CD1c-positive myeloid dendritic cell (primary cell): ENCODE results near the gene PSMA3.

Experiments used
- DNase-seq: peaks from one replicate; pipeline ENCODE4 v3.0.0-alpha.2; 2016; ENCODE audit errors: extremely low spot score

Gene PSMA3

DNA sequence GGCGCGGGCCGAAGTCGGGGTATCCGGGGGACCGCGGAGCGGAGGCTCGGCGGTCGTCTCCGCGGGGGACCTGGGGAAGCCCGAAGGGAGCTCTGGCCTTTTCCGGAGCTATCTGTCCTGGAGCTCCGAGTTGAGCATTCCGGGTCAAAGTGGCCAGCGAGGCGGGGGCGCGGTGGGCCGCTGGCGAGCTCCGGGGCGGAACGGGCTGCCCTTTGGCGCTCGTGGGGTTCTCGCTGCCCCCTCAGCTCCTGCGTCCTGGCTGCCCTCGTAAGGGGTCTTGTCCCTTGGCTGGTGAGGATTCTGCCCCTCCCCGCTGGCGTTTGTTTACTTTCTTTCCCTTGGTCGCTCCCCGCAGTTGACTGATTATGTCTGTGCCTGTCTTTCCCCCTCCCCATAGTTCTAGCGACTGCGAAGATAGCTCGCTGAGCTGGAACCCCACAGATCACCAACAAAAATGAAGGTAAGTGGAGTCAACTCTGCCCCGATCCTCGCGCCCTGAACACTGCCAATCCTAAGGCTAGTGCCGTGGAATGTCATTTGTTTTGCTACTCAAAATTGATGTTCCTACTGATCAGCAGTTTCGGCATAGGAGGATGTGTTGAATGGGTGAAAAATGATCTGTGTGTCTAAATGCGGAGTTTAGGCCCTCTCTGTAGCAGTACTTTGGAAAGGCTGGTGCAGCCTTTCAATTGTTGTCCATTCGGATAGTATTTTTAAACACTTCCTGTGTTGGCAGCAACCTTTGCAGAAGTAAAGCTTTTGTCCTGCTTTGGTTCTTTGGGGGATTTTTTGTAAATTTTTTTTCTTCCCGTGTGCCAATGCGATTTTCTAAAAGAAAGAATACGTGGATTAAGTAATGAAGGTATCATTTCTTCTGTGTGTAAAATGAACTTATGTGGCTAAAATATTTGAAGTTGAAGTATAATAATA, 55.0 kb downstream of the PSMA3 start:
- peak; percentile 36 for DNase-seq

DNA sequence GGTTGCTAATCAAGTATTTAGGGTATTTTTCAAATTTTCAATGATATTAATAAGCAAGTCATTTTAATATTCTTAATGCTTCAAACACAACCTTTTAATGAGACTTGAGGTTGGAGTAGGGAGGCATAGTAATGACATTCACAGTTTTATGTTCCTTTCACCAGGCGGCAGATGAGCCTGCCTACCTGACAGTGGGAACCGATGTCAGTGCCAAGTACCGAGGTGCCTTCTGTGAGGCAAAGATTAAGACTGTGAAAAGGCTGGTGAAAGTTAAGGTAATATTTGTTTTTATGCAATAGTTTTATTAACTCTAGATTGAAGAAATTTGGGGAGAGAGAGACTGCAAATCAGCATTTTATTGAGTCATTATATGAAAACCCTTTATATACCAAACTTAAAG, 56.8 kb downstream of the PSMA3 start:
- no peak for DNase-seq

DNA sequence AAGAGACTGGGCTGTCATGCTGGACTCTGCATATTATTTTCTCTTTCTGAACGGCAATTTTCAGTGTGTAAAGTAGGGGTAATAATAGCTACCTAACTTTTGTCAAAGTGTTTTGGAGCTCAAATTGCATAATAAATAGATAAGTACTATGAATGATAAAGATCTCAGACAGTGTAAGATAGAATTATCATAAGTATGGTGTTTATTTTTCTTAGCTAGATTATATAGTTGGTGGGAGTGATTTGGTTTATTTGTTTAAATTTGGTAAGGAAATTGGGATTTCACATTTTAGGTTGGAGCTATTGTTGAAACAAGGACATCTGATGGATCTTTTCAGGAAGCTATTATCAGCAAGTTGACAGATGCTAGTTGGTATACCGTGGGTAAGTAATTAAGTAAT, 61.1 kb downstream of the PSMA3 start:
- no peak for DNase-seq

DNA sequence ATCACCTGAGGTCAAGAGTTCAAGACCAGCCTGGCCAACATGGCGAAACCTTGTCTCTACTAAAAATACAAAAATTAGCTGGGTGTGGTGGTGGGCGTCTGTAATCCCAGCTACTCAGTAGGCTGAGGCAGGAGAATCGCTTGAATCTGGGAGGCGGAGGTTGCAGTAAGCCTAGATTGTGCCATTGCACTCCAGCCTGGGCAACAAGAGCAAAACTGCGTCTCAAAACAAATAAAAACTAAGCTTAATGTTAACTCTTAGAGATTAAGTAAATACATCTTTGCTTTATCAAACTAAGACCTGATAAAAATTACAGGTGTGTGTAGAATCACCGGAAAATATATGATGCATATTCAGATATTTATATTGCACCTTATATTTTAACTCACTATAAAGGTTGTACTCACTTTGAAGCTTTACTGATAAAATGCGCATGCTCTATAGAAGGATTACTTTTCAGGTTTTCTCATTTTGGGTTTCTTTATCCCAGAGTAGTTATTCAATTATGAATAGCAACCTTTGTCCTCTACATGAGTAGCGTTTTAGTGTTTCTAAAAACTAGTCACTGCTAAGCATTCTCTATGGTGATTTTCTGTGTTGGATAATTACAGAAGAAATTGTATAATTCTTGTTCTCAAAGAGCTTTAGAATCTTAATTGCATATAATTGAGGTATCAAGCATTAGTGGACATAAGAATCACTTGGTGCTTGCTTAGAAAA, 63.1 kb downstream of the PSMA3 start:
- DNase-seq, result no peak

DNA sequence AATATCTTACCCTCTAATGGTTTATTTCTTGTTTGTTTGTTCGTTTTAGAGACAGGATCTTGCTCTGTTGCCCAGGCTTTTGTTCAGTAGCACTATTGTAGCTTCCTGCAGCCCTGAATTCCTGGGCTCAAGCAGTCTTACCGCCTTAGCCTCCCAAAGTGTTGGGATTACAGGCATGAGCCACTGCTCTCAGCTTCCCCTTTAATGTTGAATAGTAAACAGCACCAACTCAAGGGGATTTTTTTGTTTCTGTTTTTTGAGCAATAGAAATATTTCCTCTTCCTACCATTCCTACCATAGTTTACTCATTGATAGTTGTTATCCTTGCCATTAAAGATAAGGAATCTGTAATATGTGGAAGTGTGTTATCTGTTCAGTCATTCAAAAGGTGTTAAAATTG, 64.4 kb downstream of the PSMA3 start:
- peak; percentile 15 for DNase-seq

DNA sequence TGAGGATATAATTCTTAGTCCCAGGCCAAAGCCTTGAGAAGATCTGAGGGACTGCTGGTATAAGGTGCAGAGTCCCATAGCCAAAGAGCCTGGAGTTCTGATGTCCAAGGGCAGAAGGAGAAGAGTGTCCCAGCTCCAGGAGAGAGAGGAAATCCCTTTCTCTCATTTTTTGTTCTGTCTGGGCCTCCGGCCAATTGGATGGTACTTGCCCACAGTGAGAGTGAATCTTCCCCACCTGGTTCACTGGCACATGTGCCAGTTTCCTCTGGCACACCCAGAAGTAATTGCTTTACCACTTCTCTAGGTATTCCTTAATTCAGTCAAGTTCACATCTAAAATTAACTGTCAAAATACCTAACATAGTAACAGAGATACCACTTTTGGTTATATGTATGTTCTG, 69.1 kb downstream of the PSMA3 start:
- DNase-seq, result no peak

DNA sequence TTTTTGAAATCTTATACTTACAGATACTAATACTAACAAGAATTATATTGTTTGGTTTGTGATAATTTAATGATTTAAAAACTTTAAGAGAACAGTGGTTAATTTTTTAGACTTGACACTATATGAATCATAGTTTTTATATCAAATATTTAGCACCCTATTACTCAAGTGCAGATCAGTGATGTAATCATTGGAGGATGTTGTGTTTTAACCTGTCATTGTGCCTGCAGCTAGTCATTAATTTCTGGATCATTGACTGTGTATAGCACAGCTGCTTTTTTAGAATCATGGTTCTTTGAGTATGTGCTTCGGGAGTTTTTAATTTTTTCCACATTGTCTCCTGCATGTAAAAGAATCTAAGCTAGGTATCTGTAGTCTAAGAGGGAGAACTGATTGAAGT, 71.0 kb downstream of the PSMA3 start:
- no peak for DNase-seq
